SK-N-SH treated with all-trans-retinoic acid at 6 μM for 48 hours (cell line): ENCODE data around the gene HECTD4.

ENCODE experiments used
- BACH2 ChIP-seq: fragments of 250-450 bp; sonication (Bioruptor Pico); IDR thresholded peaks from 2 replicates; pipeline ENCODE4 v1.9.0; 2021; ENCODE audit warnings: mild to moderate bottlenecking, borderline replicate concordance
- GLIS3 ChIP-seq: fragments of 250-450 bp; sonication (Bioruptor Pico); IDR thresholded peaks from 2 replicates; pipeline ENCODE4 v1.5.0; 2020; ENCODE audit warnings: mild to moderate bottlenecking, moderate library complexity
- SNAI2 ChIP-seq: fragments of 250-450 bp; sonication (Bioruptor Pico); IDR thresholded peaks from 2 replicates; pipeline ENCODE4 v1.5.0; 2020; ENCODE audit warnings: mild to moderate bottlenecking, moderate library complexity
- TF ChIP-seq, protein P1 (sequence below): fragments of 250-450 bp; sonication (Bioruptor Pico); IDR thresholded peaks from 2 replicates; pipeline ENCODE4 v1.5.1; 2020; ENCODE audit warnings: low read depth, mild to moderate bottlenecking, moderate library complexity
- TF ChIP-seq, protein P2 (sequence below): fragments of 250-450 bp; sonication (Bioruptor Pico); IDR thresholded peaks from 2 replicates; pipeline ENCODE4 v1.5.0; 2020; ENCODE audit warnings: mild to moderate bottlenecking, moderate library complexity

DNA sequence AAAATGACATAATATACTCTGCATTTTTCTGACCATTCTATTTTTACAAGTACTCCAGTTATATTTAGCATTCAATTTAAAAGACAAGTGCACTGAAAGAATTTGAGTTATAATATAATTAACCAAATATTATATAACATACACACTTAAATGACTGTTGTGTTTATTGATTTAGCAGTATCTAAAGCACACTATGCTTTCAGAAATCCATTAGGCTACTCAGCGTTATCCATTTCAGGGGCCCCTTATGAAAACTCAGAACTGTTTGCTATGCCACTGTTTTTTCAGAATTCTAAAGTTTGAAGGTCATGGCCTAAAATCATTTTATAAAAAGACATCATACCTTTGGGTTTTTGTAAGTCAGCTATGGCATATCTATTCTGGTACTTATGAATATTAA is 57.1 kb downstream of the HECTD4 start:
- TF ChIP-seq GLIS3 = no peak
- TF ChIP-seq, protein P1, sequence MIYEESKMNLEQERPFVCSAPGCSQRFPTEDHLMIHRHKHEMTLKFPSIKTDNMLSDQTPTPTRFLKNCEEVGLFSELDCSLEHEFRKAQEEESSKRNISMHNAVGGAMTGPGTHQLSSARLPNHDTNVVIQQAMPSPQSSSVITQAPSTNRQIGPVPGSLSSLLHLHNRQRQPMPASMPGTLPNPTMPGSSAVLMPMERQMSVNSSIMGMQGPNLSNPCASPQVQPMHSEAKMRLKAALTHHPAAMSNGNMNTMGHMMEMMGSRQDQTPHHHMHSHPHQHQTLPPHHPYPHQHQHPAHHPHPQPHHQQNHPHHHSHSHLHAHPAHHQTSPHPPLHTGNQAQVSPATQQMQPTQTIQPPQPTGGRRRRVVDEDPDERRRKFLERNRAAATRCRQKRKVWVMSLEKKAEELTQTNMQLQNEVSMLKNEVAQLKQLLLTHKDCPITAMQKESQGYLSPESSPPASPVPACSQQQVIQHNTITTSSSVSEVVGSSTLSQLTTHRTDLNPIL (CRISPR knock-in tag) = no peak
- TF ChIP-seq, protein P2, sequence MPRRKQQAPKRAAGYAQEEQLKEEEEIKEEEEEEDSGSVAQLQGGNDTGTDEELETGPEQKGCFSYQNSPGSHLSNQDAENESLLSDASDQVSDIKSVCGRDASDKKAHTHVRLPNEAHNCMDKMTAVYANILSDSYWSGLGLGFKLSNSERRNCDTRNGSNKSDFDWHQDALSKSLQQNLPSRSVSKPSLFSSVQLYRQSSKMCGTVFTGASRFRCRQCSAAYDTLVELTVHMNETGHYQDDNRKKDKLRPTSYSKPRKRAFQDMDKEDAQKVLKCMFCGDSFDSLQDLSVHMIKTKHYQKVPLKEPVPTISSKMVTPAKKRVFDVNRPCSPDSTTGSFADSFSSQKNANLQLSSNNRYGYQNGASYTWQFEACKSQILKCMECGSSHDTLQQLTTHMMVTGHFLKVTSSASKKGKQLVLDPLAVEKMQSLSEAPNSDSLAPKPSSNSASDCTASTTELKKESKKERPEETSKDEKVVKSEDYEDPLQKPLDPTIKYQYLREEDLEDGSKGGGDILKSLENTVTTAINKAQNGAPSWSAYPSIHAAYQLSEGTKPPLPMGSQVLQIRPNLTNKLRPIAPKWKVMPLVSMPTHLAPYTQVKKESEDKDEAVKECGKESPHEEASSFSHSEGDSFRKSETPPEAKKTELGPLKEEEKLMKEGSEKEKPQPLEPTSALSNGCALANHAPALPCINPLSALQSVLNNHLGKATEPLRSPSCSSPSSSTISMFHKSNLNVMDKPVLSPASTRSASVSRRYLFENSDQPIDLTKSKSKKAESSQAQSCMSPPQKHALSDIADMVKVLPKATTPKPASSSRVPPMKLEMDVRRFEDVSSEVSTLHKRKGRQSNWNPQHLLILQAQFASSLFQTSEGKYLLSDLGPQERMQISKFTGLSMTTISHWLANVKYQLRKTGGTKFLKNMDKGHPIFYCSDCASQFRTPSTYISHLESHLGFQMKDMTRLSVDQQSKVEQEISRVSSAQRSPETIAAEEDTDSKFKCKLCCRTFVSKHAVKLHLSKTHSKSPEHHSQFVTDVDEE (CRISPR knock-in tag) = no peak
- TF ChIP-seq SNAI2 (CRISPR knock-in tag) = no peak
- no peak for TF ChIP-seq BACH2
